HepG2 (cell line): ENCODE results near the gene SERTAD1. TPM values are rescaled to one million over a fixed set of nuclear protein-coding genes. Genes with fewer than 3 reads are reported as not detected.

Source experiments
- FOSL2 ChIP-seq: sonication (generic); formaldehyde crosslinking; IDR thresholded peaks from 2 replicates; pipeline ENCODE4 v1.4.0; 2020; ENCODE audit warnings: missing genetic modification reagents
- MAFK ChIP-seq, 2 experiments: IDR thresholded peaks in 1 of 2; conservative IDR thresholded peaks in 1 of 2; 2 replicates each; pipeline ENCODE4 v1.6.1; 2011; ENCODE audit warnings: improper control_type of control experiment in 2 of 2, low read length in 2 of 2
- ZNF512B ChIP-seq: sonication (generic); formaldehyde crosslinking; IDR thresholded peaks from 2 replicates; pipeline ENCODE4 v1.5.1; 2020; ENCODE audit warnings: missing genetic modification reagents, mild to moderate bottlenecking, borderline replicate concordance
- ZNF687 ChIP-seq: sonication (generic); formaldehyde crosslinking; IDR thresholded peaks from 2 replicates; pipeline ENCODE4 v1.5.1; 2020; ENCODE audit warnings: mild to moderate bottlenecking, missing genetic modification reagents, moderate library complexity
- polyA plus RNA-seq, 8 experiments: library from polyadenylated mRNA; depleted of rRNA in 3 of 8; stranded (reverse) in 7 of 8; unstranded in 1 of 8; fragments of >200 nt; fragmentation: Illumina TruSeq in 4 of 8; extraction: Trizol in 4 of 8; gene quantifications; 2 replicates each; pipeline versions ENCODE4 v1.2.1 to v1.2.3, GENCODE V29; 2011 to 2016; ENCODE audit warnings: low read depth in 4 of 8, missing spikeins in 1 of 8, mixed read lengths in 1 of 8; ENCODE audit not compliant: insufficient read depth in 1 of 8
- total RNA-seq, 5 experiments: library from RNA; depleted of rRNA; stranded (reverse); fragments of >200 nt; fragmentation: Illumina TruSeq; extraction: Trizol; gene quantifications; 2 replicates each; pipeline ENCODE4 v1.2.3, GENCODE V29; 2016; ENCODE audit warnings: low read depth in 1 of 5
- TF ChIP-seq, protein P1 (sequence below): sonication (generic); formaldehyde crosslinking; IDR thresholded peaks from 2 replicates; pipeline ENCODE4 v1.5.0; 2020; ENCODE audit warnings: mild to moderate bottlenecking, missing genetic modification reagents
- TF ChIP-seq, protein P2 (sequence below): sonication (generic); formaldehyde crosslinking; IDR thresholded peaks from 2 replicates; pipeline ENCODE4 v1.5.0; 2020; ENCODE audit warnings: missing genetic modification reagents

The SERTAD1 gene
- total and polyA plus RNA-seq, 2 of the 13 experiments (the other 11 are each of a cell fraction or from before 2014, with no cell fraction given): 4.3 to 4.5 TPM

GRCh38 chr19:40392123-40392522 lies 33.7 kb downstream of the SERTAD1 start (continued):
- TF ChIP-seq, protein P1, sequence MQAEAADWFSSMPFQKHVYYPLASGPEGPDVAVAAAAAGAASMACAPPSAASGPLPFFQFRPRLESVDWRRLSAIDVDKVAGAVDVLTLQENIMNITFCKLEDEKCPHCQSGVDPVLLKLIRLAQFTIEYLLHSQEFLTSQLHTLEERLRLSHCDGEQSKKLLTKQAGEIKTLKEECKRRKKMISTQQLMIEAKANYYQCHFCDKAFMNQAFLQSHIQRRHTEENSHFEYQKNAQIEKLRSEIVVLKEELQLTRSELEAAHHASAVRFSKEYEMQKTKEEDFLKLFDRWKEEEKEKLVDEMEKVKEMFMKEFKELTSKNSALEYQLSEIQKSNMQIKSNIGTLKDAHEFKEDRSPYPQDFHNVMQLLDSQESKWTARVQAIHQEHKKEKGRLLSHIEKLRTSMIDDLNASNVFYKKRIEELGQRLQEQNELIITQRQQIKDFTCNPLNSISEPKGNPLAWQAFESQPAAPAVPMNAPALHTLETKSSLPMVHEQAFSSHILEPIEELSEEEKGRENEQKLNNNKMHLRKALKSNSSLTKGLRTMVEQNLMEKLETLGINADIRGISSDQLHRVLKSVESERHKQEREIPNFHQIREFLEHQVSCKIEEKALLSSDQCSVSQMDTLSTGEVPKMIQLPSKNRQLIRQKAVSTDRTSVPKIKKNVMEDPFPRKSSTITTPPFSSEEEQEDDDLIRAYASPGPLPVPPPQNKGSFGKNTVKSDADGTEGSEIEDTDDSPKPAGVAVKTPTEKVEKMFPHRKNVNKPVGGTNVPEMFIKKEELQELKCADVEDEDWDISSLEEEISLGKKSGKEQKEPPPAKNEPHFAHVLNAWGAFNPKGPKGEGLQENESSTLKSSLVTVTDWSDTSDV: no peak
- TF ChIP-seq, protein P2, sequence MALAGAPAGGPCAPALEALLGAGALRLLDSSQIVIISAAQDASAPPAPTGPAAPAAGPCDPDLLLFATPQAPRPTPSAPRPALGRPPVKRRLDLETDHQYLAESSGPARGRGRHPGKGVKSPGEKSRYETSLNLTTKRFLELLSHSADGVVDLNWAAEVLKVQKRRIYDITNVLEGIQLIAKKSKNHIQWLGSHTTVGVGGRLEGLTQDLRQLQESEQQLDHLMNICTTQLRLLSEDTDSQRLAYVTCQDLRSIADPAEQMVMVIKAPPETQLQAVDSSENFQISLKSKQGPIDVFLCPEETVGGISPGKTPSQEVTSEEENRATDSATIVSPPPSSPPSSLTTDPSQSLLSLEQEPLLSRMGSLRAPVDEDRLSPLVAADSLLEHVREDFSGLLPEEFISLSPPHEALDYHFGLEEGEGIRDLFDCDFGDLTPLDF (CRISPR knock-in tag): no peak
- TF ChIP-seq FOSL2 (no peak), ZNF512B (no peak), ZNF687 (CRISPR knock-in tag) (no peak), MAFK (conservative IDR thresholded peaks at IDR 0.05 in 1 of 2, IDR thresholded peaks at IDR 0.05 in 1 of 2; ENCODE audit: low read length in 2 of 2) (no peak)
